Stomach (tissue), 9 donors: ENCODE data around the gene EPHB1. TPM values are rescaled to one million over a fixed set of nuclear protein-coding genes. Genes with fewer than 3 reads are reported as not detected.
"Not testable (repeated sequence)": the region's sequence is repeated elsewhere in the genome, so short reads cannot be mapped to it uniquely, and the experiment has no call there.

Experiments
- DNase-seq, 2 donors: peaks; one replicate each; pipeline versions ENCODE4 v3.0.0 to v3.0.0-alpha.2; 2013 to 2019
- H3K27ac ChIP-seq, 5 donors: fragments of 200-600 bp in 4 of 5; sonication (generic) in 4 of 5; one replicate each; pipeline ENCODE4 v1.5.1; 2013 to 2019; ENCODE audit warnings: mild to moderate bottlenecking in 1 of 5, moderate library complexity in 1 of 5
- H3K27me3 ChIP-seq, 3 donors: fragments of 200-600 bp; sonication (generic); one replicate each; pipeline ENCODE4 v1.5.1; 2017 to 2019; ENCODE audit warnings: mixed run types in 1 of 3
- H3K36me3 ChIP-seq, 4 donors: fragments of 200-600 bp; sonication (generic); 1 replicate in 3 of 4; 2 replicates in 1 of 4; pipeline ENCODE4 v1.5.1; 2016 to 2019
- H3K4me1 ChIP-seq, 4 donors: fragments of 200-600 bp; sonication (generic); one replicate each; pipeline ENCODE4 v1.5.1; 2016 to 2019
- H3K4me3 ChIP-seq, 4 donors: fragments of 200-600 bp; sonication (generic) in 3 of 4; one replicate each; pipeline ENCODE4 v1.5.1; 2016 to 2019; ENCODE audit warnings: mild to moderate bottlenecking in 1 of 4
- H3K9me3 ChIP-seq, 4 donors: fragments of 200-600 bp; sonication (generic); one replicate each; pipeline ENCODE4 v1.5.1; 2016 to 2019
- EP300 ChIP-seq: sonication (generic); formaldehyde crosslinking; IDR thresholded peaks from one replicate; pipeline ENCODE4 v1.6.1; 2017; ENCODE audit warnings: antibody characterized with exemption
- POLR2A ChIP-seq, 4 donors: fragments of 450-650 bp; IDR thresholded peaks; one replicate each; pipeline ENCODE4 v1.6.1; 2016; ENCODE audit warnings: antibody characterized with exemption in 4 of 4, control low read depth in 2 of 4, mild to moderate bottlenecking in 1 of 4, moderate library complexity in 1 of 4
- POLR2AphosphoS5 ChIP-seq, 3 donors: sonication (generic); formaldehyde crosslinking; IDR thresholded peaks; one replicate each; pipeline ENCODE4 v1.6.1; 2016; ENCODE audit warnings: antibody characterized with exemption in 3 of 3
- WGBS, 5 donors: extraction: QIAGEN DNeasy Blood & Tissue Kit in 3 of 5; methylation state at CpG; one replicate each; pipeline versions ENCODE4 v1.1.5 to v1.1.7; 2013 to 2018; 5-methylcytosine and 5-hydroxymethylcytosine counted together
- intact Hi-C: fragments of 100-400 bp; cut with DNase I; formaldehyde crosslinking; loops from one replicate; pipeline ENCODE4 v1.15.1; 2023; ENCODE audit warnings: low total_unique reads
- polyA plus RNA-seq, 3 donors: library from polyadenylated mRNA; stranded (reverse); fragments of 200-250 nt; gene quantifications; one replicate each; pipeline ENCODE4 v1.2.3, GENCODE V29; 2013
- total RNA-seq, 5 donors: library from RNA; depleted of rRNA; stranded (reverse); fragments of >200 nt; gene quantifications; one replicate each; pipeline versions ENCODE4 v1.1.0 to v1.2.3, GENCODE V29; 2014 to 2016
- TF ChIP-seq, protein P1 (sequence below), 7 experiments: fragments of 450-650 bp in 4 of 7; fragments of 200-600 bp in 3 of 7; sonication (generic) in 3 of 7; IDR thresholded peaks; one replicate each; pipeline ENCODE4 v1.5.1; 2016 to 2019; ENCODE audit warnings: antibody characterized with exemption in 7 of 7, control low read depth in 2 of 7, mild to moderate bottlenecking in 1 of 7
- donor health status: healthy with polysubstance abuse.
- donor health status: Bipolar disorder and iron deficiency.
- donor health status: healthy.

Gene EPHB1
- total and polyA plus RNA-seq, 8 donors: 0.13 to 2.3 (median 1.0) TPM; not detected in 4

DNA sequence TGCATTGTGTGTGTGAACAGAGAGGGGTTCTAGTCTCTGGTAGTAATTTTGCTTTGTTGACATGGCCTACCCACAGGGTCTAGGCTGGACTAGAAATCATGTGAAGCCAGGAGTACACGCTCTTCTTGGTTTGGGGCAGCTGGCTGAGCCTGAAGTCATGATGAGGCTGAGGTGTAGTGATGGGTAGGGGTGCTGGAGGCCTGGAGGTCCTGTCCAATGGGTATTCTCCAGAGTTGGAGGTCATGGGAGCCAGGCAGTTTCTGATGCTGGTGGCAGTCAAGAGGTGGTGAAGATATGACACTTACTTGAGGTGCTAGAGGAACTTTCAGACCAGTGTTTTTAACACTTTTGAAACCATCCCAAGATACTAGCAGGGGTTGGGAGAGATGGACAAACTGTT, 18.5 kb upstream of the EPHB1 start:
- H3K9me3 ChIP-seq: no peaks in the 10 kb centered on the region
- no peaks in the 10 kb centered on the region for H3K4me1 ChIP-seq
- TF ChIP-seq POLR2A (IDR thresholded peaks at IDR 0.05) (no peak), EP300 (no peak), POLR2AphosphoS5 (IDR thresholded peaks at IDR 0.05) (no peak)
- TF ChIP-seq, protein P1, sequence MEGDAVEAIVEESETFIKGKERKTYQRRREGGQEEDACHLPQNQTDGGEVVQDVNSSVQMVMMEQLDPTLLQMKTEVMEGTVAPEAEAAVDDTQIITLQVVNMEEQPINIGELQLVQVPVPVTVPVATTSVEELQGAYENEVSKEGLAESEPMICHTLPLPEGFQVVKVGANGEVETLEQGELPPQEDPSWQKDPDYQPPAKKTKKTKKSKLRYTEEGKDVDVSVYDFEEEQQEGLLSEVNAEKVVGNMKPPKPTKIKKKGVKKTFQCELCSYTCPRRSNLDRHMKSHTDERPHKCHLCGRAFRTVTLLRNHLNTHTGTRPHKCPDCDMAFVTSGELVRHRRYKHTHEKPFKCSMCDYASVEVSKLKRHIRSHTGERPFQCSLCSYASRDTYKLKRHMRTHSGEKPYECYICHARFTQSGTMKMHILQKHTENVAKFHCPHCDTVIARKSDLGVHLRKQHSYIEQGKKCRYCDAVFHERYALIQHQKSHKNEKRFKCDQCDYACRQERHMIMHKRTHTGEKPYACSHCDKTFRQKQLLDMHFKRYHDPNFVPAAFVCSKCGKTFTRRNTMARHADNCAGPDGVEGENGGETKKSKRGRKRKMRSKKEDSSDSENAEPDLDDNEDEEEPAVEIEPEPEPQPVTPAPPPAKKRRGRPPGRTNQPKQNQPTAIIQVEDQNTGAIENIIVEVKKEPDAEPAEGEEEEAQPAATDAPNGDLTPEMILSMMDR (IDR thresholded peaks at IDR 0.05): no peak
- H3K4me3 ChIP-seq: no peak overlapping the region
- WGBS, 5 donors: 85 to 100% (median 95%) methylated on average over 1 of the region's 1 CpG
- H3K27me3 ChIP-seq: no peaks in the 10 kb centered on the region
- intact Hi-C loops: no loop called here
- H3K36me3 ChIP-seq: no peaks in the 10 kb centered on the region
- DNase-seq: no peak
- no peak overlapping the region for H3K27ac ChIP-seq

DNA sequence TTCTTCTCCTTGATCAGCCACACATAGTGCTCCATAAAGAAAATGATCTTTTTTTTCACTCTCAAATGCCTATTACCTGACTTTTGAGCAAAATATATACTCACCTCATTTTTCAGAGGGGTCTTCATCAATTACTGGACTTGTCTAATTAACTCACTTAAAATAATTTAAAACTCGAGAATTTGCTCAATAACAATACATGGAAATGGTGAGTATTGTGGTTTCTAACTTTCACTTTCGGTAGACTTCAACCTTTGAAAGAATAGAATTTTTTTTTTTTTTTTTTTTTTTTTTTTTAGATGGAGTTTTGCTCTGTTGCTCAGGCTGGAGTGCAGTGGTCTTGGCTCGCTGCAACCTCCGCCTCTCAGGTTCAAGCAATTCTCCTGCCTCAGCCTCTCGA, 17.7 kb upstream of the EPHB1 start:
- intact Hi-C loops: no loop called here
- TF ChIP-seq, protein P1 (IDR thresholded peaks at IDR 0.05): no peak
- TF ChIP-seq POLR2AphosphoS5 (IDR thresholded peaks at IDR 0.05): no peak
- H3K4me1 ChIP-seq: no peaks in the 10 kb centered on the region
- H3K36me3 ChIP-seq: no peaks in the 10 kb centered on the region
- no peak for DNase-seq
- 80 to 85% (median 80%) methylated on average over 5 of the region's 5 CpGs for WGBS, 5 donors
- no peak overlapping the region for H3K4me3 ChIP-seq
- H3K27me3 ChIP-seq: no peaks in the 10 kb centered on the region
- no peak overlapping the region for H3K27ac ChIP-seq
- no peaks in the 10 kb centered on the region for H3K9me3 ChIP-seq

DNA sequence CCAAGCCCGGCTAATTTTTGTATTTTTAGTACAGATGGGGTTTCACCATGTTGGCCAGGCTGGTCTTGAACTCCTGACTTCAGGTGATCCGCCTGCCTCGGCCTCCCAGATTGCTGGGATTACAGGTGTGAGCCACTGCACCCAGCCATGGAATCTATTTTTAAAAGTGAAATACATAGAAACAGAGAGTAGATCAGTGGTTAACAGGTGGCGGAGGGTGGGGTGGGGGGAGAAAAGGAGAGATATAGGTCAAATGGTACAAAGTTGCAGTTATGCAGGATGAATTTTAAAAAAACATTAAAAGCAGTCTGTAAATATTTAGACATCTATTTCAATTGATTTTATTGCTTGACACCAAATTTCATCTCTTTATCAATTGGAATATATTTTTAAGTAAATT, 6.8 kb upstream of the EPHB1 start:
- H3K27me3 ChIP-seq, DNase-seq, intact Hi-C loops, H3K9me3 ChIP-seq, H3K4me3 ChIP-seq, H3K27ac ChIP-seq, H3K36me3 ChIP-seq, H3K4me1 ChIP-seq: not testable (repeated sequence)
- WGBS, 5 donors: 74 to 95% (median 94%) methylated on average over 4 of the region's 4 CpGs

DNA sequence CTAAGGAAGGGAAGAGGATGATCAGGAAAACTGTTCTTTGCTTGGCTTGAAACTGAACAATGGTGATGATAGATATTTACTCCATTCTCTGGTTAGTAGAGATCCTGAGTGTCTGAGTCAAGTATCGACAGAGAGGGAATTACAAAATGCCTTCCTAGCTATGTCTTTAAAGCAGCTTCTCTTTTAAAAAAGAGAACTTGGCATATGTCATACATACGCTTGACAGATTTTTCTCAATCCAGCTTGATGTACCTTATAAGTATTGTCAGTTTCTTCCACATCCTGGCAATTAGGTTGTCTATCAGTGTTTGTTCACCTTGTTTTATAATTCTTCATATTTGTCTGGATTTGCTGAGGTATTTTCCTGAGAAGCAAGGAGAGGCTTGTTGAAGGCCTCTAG, 5.0 kb upstream of the EPHB1 start:
- Histone ChIP-seq H3K36me3 (no peaks in the 10 kb centered on the region), H3K4me3 (no peak overlapping the region), H3K4me1 (peaks cover 0 to 4% (median under 1%) of the 10 kb centered on the region in 4 donors), H3K9me3 (no peaks in the 10 kb centered on the region), H3K27ac (no peak overlapping the region), H3K27me3 (peaks cover 0 to 4% (median 0%) of the 10 kb centered on the region in 3 donors)
- 82 to 94% (median 90%) methylated on average over 2 of the region's 2 CpGs for WGBS, 5 donors
- TF ChIP-seq POLR2AphosphoS5 (IDR thresholded peaks at IDR 0.05) (no peak), POLR2A (IDR thresholded peaks at IDR 0.05) (no peak)
- no peak for DNase-seq
- intact Hi-C loops: no loop called here

DNA sequence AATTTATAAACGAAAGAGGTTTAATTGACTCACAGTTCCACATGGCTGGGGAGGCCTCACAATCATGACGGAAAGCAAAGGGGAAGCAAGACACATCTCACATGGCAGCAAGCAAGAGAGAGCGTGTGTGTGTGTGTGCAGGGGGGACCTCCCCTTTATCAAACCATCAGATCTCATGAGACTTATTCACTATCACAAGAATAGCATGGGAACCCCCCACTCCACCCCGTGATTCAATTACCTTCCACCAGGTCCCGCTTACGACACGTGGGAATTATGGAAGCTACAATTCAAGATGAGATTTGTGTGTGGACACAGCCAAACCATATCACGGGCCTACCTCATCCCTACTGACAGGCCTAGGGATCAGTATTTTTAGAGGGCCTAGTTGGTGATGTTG, 3.1 kb upstream of the EPHB1 start:
- Histone ChIP-seq H3K36me3 (no peaks in the 10 kb centered on the region), H3K4me1 (peaks cover 15 to 23% (median 19%) of the 10 kb centered on the region in 4 donors), H3K27ac (no peak overlapping the region), H3K4me3 (no peak overlapping the region), H3K27me3 (peaks cover 3 to 23% (median 19%) of the 10 kb centered on the region in 3 donors), H3K9me3 (no peaks in the 10 kb centered on the region)
- intact Hi-C loops: no loop called here
- TF ChIP-seq EP300: no peak
- TF ChIP-seq, protein P1 (IDR thresholded peaks at IDR 0.05): no peak
- no peak for TF ChIP-seq POLR2AphosphoS5 (IDR thresholded peaks at IDR 0.05)
- TF ChIP-seq POLR2A (IDR thresholded peaks at IDR 0.05): no peak
- no peak for DNase-seq
- 84 to 94% (median 91%) methylated on average over 8 of the region's 8 CpGs for WGBS, 5 donors
